GM10266 (cell line): Measurements from ENCODE around the gene DARS1.

Source experiments
- DNase-seq: peaks from one replicate; pipeline ENCODE4 v3.0.0; 2012; ENCODE audit errors: extremely low spot score
- CTCF ChIP-seq: IDR thresholded peaks from 2 replicates; pipeline ENCODE4 v1.5.1; 2012; ENCODE audit warnings: mild to moderate bottlenecking, low read depth; ENCODE audit not compliant: control insufficient read depth, insufficient read depth; ENCODE audit errors: missing control alignments

Gene DARS1

GRCh38 chr2:136021976-136022375 is 36.5 kb upstream of the DARS1 start:
- TF ChIP-seq CTCF, result no peak

GRCh38 chr2:136021406-136021805 is 36.0 kb upstream of the DARS1 start:
- TF ChIP-seq CTCF, result no peak
- DNase-seq, result no peak

More at GRCh38 chr2:136021976-136022375, 36.5 kb upstream of the DARS1 start:
- no peak for DNase-seq

- DNase-seq, result no peak
- TF ChIP-seq CTCF, result no peak
Observed at GRCh38 chr2:136020831-136021230, 35.4 kb upstream of the DARS1 start.

- DNase-seq, result no peak
- no peak for TF ChIP-seq CTCF
Observed at GRCh38 chr2:136019825-136020224, 34.4 kb upstream of the DARS1 start.

- no peak for TF ChIP-seq CTCF
- peak; percentile 32 for DNase-seq
Observed at GRCh38 chr2:136019306-136019705, 33.9 kb upstream of the DARS1 start.

- no peak for TF ChIP-seq CTCF
- no peak for DNase-seq
Observed at GRCh38 chr2:136017786-136018185, 32.4 kb upstream of the DARS1 start.

- DNase-seq, result no peak
- TF ChIP-seq CTCF, result no peak
Observed at GRCh38 chr2:136016836-136017235, 31.4 kb upstream of the DARS1 start.
